GM12878 (cell line): ENCODE measurements around the gene MARK4.

Experiments
- BCL3 ChIP-seq: IDR thresholded peaks from 2 replicates; pipeline ENCODE4 v1.6.1; 2011; ENCODE audit warnings: borderline replicate concordance, low read depth, mild to moderate bottlenecking, moderate library complexity, low read length; ENCODE audit not compliant: insufficient read depth, poor library complexity, severe bottlenecking
- CBX3 ChIP-seq: fragments of 200-600 bp; sonication (generic); IDR thresholded peaks from 2 replicates; pipeline ENCODE4 v1.6.1; 2016; ENCODE audit warnings: low read depth, borderline replicate concordance
- CTCF ChIP-seq, 3 experiments: IDR thresholded peaks in 2 of 3; conservative IDR thresholded peaks in 1 of 3; 2 replicates each; pipeline ENCODE4 v1.5.1; 2011; ENCODE audit warnings: low read depth in 3 of 3, low read length in 3 of 3, mild to moderate bottlenecking in 3 of 3, control low read depth in 2 of 3, moderate library complexity in 2 of 3, inconsistent platforms in 1 of 3, mixed read lengths in 1 of 3; ENCODE audit not compliant: control insufficient read depth in 2 of 3, insufficient read depth in 1 of 3; ENCODE audit errors: extremely low read depth in 1 of 3
- JUND ChIP-seq: IDR thresholded peaks from 2 replicates; pipeline ENCODE4 v1.6.1; 2012; ENCODE audit warnings: low read depth, mild to moderate bottlenecking, low read length, improper control_type of control experiment, moderate library complexity
- TCF12 ChIP-seq: IDR thresholded peaks from 2 replicates; pipeline ENCODE4 v1.6.1; 2011; ENCODE audit warnings: low read depth, mild to moderate bottlenecking, low read length

- TF ChIP-seq CTCF (IDR thresholded peaks at IDR 0.05 in 2 of 3, conservative IDR thresholded peaks at IDR 0.05 in 1 of 3; ENCODE audit: control insufficient read depth in 2 of 3, extremely low read depth in 1 of 3, insufficient read depth in 1 of 3, low read depth in 3 of 3, low read length in 3 of 3) (no peak), BCL3 (no peak), TCF12 (no peak), JUND (no peak), CBX3 (no peak)
Measured at GRCh38 chr19:45217193-45217956, 33.7 kb upstream of the MARK4 start.
